HepG2 (cell line): Measurements from ENCODE around the gene B3GNT2. TPM values are rescaled to one million over a fixed set of nuclear protein-coding genes. Genes with fewer than 3 reads are reported as not detected.
"Not testable (repeated sequence)": the region's sequence is repeated elsewhere in the genome, so short reads cannot be mapped to it uniquely, and the experiment has no call there.

Experiments used
- ATAC-seq: fragments of 200-7000 bp; cut with Tn5 transposase; 3 replicates; pipeline ENCODE4 v1.9.1; 2020; ENCODE audit warnings: mild to moderate bottlenecking, moderate library complexity
- BruUV-seq: library from RNA; stranded (reverse); fragments of 400-500 nt; replicated peaks from 2 replicates; lab custom pipeline; 2021; lab: Mats Ljungman, UMichigan
- CTCF ChIA-PET: fragments of 300-600 bp; formaldehyde crosslinking; extraction: SDS; loops from one replicate; lab custom pipeline; 2021; ENCODE audit warnings: low total read pairs, inconsistent platforms, low intra/inter-chr PET ratio; lab: Yijun Ruan, JAX
- POLR2A ChIA-PET: fragments of 350-600 bp; sonication (Branson Sonifier 250); formaldehyde crosslinking; loops from one replicate; lab custom pipeline; 2020; ENCODE audit warnings: antibody characterized with exemption, inconsistent platforms; lab: Yijun Ruan, JAX
- DNase-seq: peaks from one replicate; pipeline ENCODE4 v3.0.0-alpha.2; 2015; ENCODE audit warnings: low spot score
- FAIRE-seq: peaks from 3 replicates; lab custom pipeline; 2011; peaks lifted over from hg19 to GRCh38; lab: Jason Lieb, UNC
- H2AFZ ChIP-seq: one replicate; pipeline ENCODE4 v1.6.1; 2011; ENCODE audit warnings: low read length, inconsistent platforms
- H3K27ac ChIP-seq: fragments of 300-600 bp; 3 replicates; pipeline ENCODE4 v1.8.0; 2011; ENCODE audit warnings: mixed run types, mild to moderate bottlenecking, mixed read lengths, low read length, inconsistent platforms; ENCODE audit not compliant: insufficient read depth; ENCODE audit errors: extremely low read length
- H3K27me3 ChIP-seq, 2 experiments: fragments of 200-600 bp in 1 of 2; 2 replicates in 1 of 2; 3 replicates in 1 of 2; pipeline versions ENCODE4 v1.6.0 to v1.8.0; 2011; ENCODE audit warnings: low read length in 2 of 2, mild to moderate bottlenecking in 2 of 2, moderate library complexity in 2 of 2, inconsistent platforms in 1 of 2; ENCODE audit not compliant: insufficient read depth in 2 of 2, control insufficient read depth in 1 of 2
- H3K36me3 ChIP-seq, 2 experiments: fragments of 200-600 bp in 1 of 2; replicated peaks in 1 of 2; 2 replicates in 1 of 2; 3 replicates in 1 of 2; pipeline versions ENCODE4 v1.5.1 to v1.8.0; 2011; ENCODE audit warnings: low read length in 2 of 2, inconsistent platforms in 1 of 2; ENCODE audit not compliant: insufficient read depth in 2 of 2, control insufficient read depth in 1 of 2
- H3K4me1 ChIP-seq: 2 replicates; pipeline ENCODE4 v1.5.1; 2012; ENCODE audit warnings: low read length, inconsistent platforms; ENCODE audit not compliant: insufficient read depth
- H3K4me2 ChIP-seq: 2 replicates; pipeline ENCODE4 v1.6.0; 2011; ENCODE audit warnings: low read depth, low read length, inconsistent platforms
- H3K4me3 ChIP-seq, 3 experiments: fragments of 200-600 bp in 1 of 3; sonication (generic), shearing (Covaris generic) in 1 of 3; replicated peaks in 1 of 3; 2 replicates each; pipeline ENCODE4 v1.5.1; 2011 to 2016; ENCODE audit warnings: low read length in 3 of 3, inconsistent platforms in 2 of 3, low read depth in 2 of 3, mild to moderate bottlenecking in 2 of 3, control low read depth in 1 of 3, mixed read lengths in 1 of 3; ENCODE audit not compliant: insufficient read depth in 1 of 3
- H3K79me2 ChIP-seq: one replicate; pipeline ENCODE4 v1.6.1; 2011; ENCODE audit warnings: low read length, inconsistent platforms; ENCODE audit not compliant: insufficient read depth
- H3K9ac ChIP-seq: 2 replicates; pipeline ENCODE4 v1.6.0; 2011; ENCODE audit warnings: mild to moderate bottlenecking, low read depth, low read length, inconsistent platforms; ENCODE audit not compliant: insufficient read depth
- H3K9me3 ChIP-seq: 2 replicates; pipeline ENCODE4 v1.5.1; 2012; ENCODE audit warnings: mild to moderate bottlenecking, low read length
- H4K20me1 ChIP-seq: 2 replicates; pipeline ENCODE4 v1.6.0; 2011; ENCODE audit warnings: inconsistent platforms, mild to moderate bottlenecking, low read length, moderate library complexity; ENCODE audit not compliant: insufficient read depth
- FOXA1 ChIP-seq, 2 experiments: fragments of 450-650 bp in 1 of 2; sonication (generic) in 1 of 2; formaldehyde crosslinking in 1 of 2; IDR thresholded peaks; 2 replicates each; pipeline versions ENCODE4 v1.4.0 to v1.6.1; 2016 to 2020; ENCODE audit warnings: missing genetic modification reagents in 1 of 2
- FOXO1 ChIP-seq: sonication (generic); formaldehyde crosslinking; IDR thresholded peaks from 2 replicates; pipeline ENCODE4 v1.4.0; 2020; ENCODE audit warnings: missing genetic modification reagents
- ZMYM4 ChIP-seq: sonication (generic); formaldehyde crosslinking; IDR thresholded peaks from 2 replicates; pipeline ENCODE4 v1.8.1; 2023; ENCODE audit warnings: mild to moderate bottlenecking, missing genetic modification reagents
- ZNF577 ChIP-seq: sonication (generic); formaldehyde crosslinking; IDR thresholded peaks from 2 replicates; pipeline ENCODE4 v1.4.0; 2020; ENCODE audit warnings: mild to moderate bottlenecking, low read depth, missing genetic modification reagents, borderline replicate concordance
- ZNF746 ChIP-seq: sonication (generic); formaldehyde crosslinking; IDR thresholded peaks from 2 replicates; pipeline ENCODE4 v1.8.0; 2022; ENCODE audit warnings: mild to moderate bottlenecking, missing genetic modification reagents
- WGBS: methylation state at CpG from one replicate; pipeline ENCODE4 v1.1.6; 2017; ENCODE audit warnings: low lambda C conversion rate; 5-methylcytosine and 5-hydroxymethylcytosine counted together
- in situ Hi-C: cut with HindIII; loops from 2 replicates; pipeline ENCODE4 v1.10.0; 2017; ENCODE audit warnings: low pct_unique_long_range_greater_than_20kb; ENCODE audit not compliant: extremely low pct_ligation_motif_present
- intact Hi-C: fragments of 100-400 bp; cut with micrococcal nuclease; formaldehyde crosslinking; loops from one replicate; pipeline ENCODE4 v1.10.0; 2022; ENCODE audit not compliant: unreplicated experiment
- polyA plus RNA-seq, 8 experiments: library from polyadenylated mRNA; depleted of rRNA in 3 of 8; stranded (reverse) in 7 of 8; unstranded in 1 of 8; fragments of >200 nt; fragmentation: Illumina TruSeq in 4 of 8; extraction: Trizol in 4 of 8; gene quantifications; 2 replicates each; pipeline versions ENCODE4 v1.2.1 to v1.2.3, GENCODE V29; 2011 to 2016; ENCODE audit warnings: low read depth in 4 of 8, missing spikeins in 1 of 8, mixed read lengths in 1 of 8; ENCODE audit not compliant: insufficient read depth in 1 of 8
- total RNA-seq, 5 experiments: library from RNA; depleted of rRNA; stranded (reverse); fragments of >200 nt; fragmentation: Illumina TruSeq; extraction: Trizol; gene quantifications; 2 replicates each; pipeline ENCODE4 v1.2.3, GENCODE V29; 2016; ENCODE audit warnings: low read depth in 1 of 5
- TF ChIP-seq, protein P1 (sequence below): sonication (generic); formaldehyde crosslinking; IDR thresholded peaks from 2 replicates; pipeline ENCODE4 v1.4.0; 2020; ENCODE audit warnings: missing genetic modification reagents
- TF ChIP-seq, protein P2 (sequence below): sonication (generic); formaldehyde crosslinking; conservative IDR thresholded peaks from 2 replicates; pipeline ENCODE4 v1.4.0; 2020; ENCODE audit warnings: missing genetic modification reagents

The B3GNT2 gene
- total and polyA plus RNA-seq, 2 of the 13 experiments (the other 11 are each of a cell fraction or from before 2014, with no cell fraction given) = 26.3 to 28.5 TPM

DNA sequence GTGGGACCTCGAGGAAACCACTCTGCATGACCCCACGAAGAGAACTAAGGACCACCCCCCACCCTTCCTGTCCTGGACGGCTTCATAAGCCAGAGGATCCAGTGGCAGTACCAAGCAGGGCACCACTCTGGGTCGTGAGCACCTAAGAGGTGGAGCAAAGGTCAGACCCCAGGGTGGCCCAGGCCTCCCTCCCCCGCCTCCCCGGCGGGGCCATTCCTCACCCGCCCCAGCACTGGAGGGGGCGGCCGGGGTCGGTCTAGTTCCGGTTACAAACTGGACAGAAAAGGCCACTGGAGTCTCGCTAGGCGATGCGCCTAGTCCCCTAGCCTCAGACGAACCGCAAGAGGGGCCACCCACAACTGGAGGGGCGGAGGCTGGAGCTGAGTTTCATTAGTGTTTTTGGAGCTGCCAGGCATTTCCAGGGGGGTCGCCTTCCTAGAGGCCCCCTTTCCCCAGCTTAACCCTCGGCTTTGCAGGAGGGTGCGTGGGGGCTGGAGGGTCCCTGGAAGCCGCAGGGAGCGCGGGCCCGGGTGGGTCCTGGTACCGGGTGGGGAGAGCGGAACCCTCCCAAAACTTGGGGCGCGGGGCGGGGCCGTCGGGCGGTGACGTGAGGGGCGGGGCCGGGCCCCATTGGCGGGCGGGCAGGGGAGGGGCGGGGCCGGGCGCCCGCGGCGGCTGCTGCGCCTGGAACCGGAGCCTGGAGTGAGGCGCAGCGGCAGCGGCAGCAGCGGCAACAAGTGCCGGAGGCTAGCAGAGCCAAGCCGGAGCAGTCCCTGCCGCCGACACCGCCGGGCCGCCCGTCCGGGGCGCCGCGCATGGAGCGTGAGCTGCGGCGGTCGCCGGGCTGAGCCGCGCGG, at the start of gene B3GNT2 (continued):
- TF ChIP-seq ZMYM4 (CRISPR knock-in tag) (peak; percentile 43; the same call in 1 of the 2 replicates), FOXA1 (IDR thresholded peaks at IDR 0.05) (no peak), FOXA1 (CRISPR knock-in tag; IDR thresholded peaks at IDR 0.05) (no peak), ZNF577 (CRISPR knock-in tag) (no peak), ZNF746 (peak; percentile 78), FOXO1 (CRISPR knock-in tag) (peak; percentile 42)
- TF ChIP-seq, protein P1, sequence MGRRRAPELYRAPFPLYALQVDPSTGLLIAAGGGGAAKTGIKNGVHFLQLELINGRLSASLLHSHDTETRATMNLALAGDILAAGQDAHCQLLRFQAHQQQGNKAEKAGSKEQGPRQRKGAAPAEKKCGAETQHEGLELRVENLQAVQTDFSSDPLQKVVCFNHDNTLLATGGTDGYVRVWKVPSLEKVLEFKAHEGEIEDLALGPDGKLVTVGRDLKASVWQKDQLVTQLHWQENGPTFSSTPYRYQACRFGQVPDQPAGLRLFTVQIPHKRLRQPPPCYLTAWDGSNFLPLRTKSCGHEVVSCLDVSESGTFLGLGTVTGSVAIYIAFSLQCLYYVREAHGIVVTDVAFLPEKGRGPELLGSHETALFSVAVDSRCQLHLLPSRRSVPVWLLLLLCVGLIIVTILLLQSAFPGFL (CRISPR knock-in tag) = no peak
- TF ChIP-seq, protein P2, sequence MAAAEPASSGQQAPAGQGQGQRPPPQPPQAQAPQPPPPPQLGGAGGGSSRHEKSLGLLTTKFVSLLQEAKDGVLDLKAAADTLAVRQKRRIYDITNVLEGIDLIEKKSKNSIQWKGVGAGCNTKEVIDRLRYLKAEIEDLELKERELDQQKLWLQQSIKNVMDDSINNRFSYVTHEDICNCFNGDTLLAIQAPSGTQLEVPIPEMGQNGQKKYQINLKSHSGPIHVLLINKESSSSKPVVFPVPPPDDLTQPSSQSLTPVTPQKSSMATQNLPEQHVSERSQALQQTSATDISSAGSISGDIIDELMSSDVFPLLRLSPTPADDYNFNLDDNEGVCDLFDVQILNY = 0 out of 2 replicates have a peak, but pooled peaks have one; percentile 57

GRCh38 chr2:62146790-62147189, 49.1 kb upstream of the B3GNT2 start:
- H3K9ac ChIP-seq, H3K36me3 ChIP-seq, H2AFZ ChIP-seq, H3K27ac ChIP-seq, H4K20me1 ChIP-seq, H3K27me3 ChIP-seq, BruUV-seq, H3K9me3 ChIP-seq, intact Hi-C loops, FAIRE-seq, CTCF ChIA-PET, ATAC-seq, DNase-seq, H3K4me1 ChIP-seq, POLR2A ChIA-PET, in situ Hi-C loops, H3K79me2 ChIP-seq, H3K4me3 ChIP-seq, H3K4me2 ChIP-seq: not testable (repeated sequence)
- WGBS = 98% methylated on average over 7 of the region's 7 CpGs
